GM18498 (cell line): ENCODE measurements around the gene CD226.
"Not testable (repeated sequence)": the region's sequence is repeated elsewhere in the genome, so short reads cannot be mapped to it uniquely, and the experiment has no call there.

Experiments used
- ATAC-seq: cut with Tn5 transposase; IDR thresholded peaks from one replicate; pipeline ENCODE4 v1.9.1; 2021; ENCODE audit warnings: mild to moderate bottlenecking, moderate library complexity; ENCODE audit not compliant: unreplicated experiment

The CD226 gene

DNA sequence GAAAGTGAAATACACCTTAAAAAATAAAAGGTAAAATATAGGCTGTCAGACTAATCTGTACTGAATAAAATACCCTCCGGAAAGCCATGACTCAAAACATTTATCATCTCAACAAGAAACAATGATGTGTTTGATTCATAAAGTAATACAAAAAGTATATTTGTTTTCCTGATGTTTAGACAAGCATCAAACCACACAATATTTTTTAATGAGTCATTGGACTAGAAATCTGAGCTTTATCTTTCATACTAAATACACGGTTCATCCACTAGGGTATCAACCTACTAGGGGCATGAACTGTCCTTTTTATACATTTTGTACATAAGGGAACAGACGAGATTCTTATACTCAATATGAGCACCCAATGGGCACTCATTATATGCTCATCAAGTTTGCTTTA lies 31.3 kb downstream of the CD226 start:
- ATAC-seq = no peak

- no peak for ATAC-seq
These were observed 38.8 kb downstream of the CD226 start for GRCh38 chr18:69908838-69909237.

GRCh38 chr18:69906765-69907164 lies 40.9 kb downstream of the CD226 start:
- ATAC-seq = no peak

- no peak for ATAC-seq
These were observed 46.7 kb downstream of the CD226 start for GRCh38 chr18:69900941-69901340.

- not testable (repeated sequence) for ATAC-seq
These were observed 48.3 kb downstream of the CD226 start for GRCh38 chr18:69899154-69899923.

GRCh38 chr18:69898241-69898861 lies 49.3 kb downstream of the CD226 start:
- ATAC-seq = peak; percentile 49

DNA sequence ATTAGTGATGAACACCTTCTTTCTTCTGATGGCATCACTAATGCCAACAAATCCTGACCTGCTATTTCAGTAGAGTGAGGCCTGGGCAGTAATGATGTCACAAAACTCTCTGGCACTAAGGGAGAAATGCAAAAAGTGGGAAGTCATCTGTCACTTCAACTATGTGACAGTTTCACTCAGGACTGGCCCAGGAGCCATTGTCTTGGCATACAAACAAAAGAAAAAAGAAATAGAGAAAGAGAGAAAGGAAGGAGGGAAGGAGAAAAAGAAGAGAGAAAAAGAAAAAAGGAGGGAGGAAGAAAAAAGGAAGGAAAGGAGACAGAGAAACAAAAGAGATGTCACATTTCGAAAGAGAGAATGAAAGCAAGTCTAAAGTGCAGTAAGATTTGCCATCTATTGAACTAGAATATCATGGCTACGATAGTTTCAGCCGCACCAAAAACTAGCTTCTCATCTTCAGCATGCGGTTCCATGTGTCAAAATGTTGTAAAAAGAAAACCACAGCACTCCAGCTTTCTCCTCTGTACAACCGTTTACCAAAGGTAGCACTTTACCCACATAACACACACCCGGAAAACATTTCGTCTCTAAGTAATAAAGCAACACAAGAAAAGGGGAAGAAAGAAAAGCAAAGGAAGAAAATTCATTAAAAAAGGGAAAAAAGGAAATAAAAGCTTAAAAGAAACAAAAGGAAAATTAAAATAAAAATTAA lies 50.1 kb downstream of the CD226 start:
- peak; percentile 61 for ATAC-seq

GRCh38 chr18:69895066-69896047 lies 52.3 kb downstream of the CD226 start:
- ATAC-seq = no peak

DNA sequence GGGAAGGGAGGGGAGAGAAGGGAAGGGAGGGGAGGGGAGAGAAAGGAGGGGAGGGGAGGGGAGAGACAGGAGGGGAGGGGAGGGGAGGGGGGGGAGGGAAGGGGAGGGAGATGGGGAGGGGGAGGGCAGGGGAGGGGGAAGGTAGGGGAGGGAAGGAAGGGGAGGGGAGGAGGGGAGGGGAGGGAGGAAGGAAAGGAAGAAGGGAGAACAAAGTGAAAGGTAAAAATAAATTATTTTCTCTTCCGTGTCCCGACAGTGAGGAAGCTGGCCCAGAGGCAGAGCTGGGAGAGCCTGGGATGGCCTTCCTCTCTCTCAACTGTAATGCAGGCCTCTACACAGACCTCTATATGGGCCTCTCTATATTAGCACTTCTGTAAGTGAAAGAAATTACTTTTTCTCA lies 53.2 kb downstream of the CD226 start:
- no peak for ATAC-seq

- no peak for ATAC-seq
These were observed 57.1 kb downstream of the CD226 start for GRCh38 chr18:69890558-69890957.

- ATAC-seq = no peak
These were observed 58.7 kb downstream of the CD226 start for GRCh38 chr18:69889009-69889408.

DNA sequence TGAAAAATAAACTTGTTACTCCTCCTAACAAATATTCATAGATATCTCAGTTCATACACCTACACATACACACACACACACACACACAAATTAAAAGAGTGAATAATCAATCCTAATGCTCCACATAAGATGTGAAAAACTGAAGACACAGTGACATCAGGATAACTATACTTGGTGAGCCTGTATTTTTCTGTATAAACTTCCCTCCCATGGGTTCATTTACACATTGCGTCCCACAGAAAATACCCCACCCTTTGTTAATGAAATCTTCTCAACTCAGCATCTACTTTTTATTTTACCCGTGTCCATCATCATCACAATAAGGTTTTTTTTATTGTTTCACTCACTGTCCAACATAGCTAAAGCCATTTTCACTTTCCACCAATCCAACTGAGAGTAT lies 60.4 kb downstream of the CD226 start:
- no peak for ATAC-seq

DNA sequence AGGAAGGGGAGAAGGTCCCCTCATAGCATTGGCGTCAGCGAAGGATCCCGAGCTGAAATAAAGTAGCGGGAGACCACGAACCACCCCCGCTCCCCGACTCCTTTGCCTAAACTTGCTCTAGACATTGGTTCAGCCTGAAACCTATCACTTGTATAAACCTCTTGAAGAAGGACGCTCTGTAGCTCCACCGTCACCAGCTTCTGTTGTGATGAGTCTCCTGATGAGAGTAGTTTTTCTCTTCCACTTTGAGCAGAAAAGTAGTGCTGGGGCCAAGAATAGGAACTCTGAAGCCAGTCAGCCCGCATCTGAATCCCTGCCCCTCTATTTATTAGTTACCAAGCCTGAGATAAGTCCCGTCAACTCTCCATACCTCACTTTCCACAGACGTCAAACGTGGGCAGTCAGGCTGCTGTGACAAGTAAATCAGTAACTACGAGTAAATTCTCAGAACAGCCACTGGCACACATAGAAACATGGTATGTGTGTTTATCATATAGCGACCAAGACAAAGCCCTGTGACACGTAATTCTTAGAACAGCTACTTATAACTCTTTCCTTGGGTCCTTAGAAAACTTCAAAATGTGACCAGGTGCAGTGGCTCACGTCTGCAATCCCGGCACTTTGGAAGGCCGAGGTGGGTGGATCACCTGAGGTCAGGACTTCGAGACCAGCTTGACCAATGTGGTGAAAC lies 61.7 kb downstream of the CD226 start:
- ATAC-seq = peak; percentile 84

DNA sequence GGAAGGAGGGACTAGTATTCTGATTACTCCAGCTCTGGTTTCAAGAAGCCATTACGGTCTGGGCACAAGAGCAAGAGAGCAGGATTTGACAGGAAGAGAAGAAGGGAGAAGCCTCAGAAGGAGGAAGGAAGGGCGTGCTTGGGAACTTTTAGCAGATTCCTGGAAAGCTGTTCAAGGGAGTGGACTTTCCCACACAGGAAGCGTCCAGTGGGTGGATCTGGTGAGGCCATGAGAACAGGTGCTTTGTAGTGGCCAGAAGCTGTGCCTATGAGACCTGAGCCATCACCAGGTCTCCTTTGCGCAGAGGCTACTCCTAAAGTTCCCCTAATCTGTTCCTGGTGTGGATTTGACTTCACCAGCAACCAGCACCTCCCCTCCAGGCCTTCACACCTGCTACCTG lies 62.3 kb downstream of the CD226 start:
- no peak for ATAC-seq

DNA sequence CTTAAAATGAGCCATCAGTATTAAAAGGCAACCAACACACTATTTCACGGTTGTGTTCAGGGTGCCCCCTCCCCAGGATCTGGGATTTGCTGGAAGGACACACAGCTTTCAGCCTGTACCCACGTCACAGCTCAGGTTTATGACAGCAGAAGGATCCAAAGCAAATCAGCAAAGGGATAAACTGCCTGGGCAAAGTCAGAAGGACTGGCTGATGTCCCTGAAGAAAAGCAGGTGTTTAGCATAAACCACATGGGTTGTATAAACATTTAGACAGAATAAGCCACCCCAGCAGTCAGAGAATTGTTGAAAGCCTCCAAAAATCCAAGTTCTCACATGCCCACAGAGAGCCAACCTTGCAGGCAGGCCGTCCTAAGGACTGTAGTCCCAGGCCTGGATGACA lies 63.9 kb downstream of the CD226 start:
- no peak for ATAC-seq

GRCh38 chr18:69882965-69883668 lies 64.6 kb downstream of the CD226 start:
- ATAC-seq = peak; percentile 29

DNA sequence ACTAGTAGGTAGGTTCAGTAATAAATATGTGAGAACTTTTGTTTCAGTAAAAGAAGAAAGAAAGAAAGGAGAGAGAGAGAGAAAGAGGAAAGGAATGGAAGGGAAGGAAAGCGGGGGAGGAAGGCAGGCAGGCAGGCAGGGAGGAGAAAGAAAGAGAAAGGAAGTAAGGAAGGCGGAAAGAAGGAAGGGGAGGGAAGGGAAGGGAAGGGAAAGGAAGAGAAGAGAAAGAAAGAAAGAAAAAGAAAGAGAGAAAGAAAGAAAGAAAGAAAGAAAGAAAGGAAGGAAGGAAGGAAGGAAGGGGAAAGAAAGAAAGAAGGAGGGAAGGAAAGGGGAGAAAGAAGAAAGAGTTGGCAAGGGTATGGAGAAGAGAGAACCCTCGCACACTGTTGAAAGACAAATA lies 67.6 kb downstream of the CD226 start:
- ATAC-seq = no peak

- not testable (repeated sequence) for ATAC-seq
These were observed 68.6 kb downstream of the CD226 start for GRCh38 chr18:69879051-69879450.

DNA sequence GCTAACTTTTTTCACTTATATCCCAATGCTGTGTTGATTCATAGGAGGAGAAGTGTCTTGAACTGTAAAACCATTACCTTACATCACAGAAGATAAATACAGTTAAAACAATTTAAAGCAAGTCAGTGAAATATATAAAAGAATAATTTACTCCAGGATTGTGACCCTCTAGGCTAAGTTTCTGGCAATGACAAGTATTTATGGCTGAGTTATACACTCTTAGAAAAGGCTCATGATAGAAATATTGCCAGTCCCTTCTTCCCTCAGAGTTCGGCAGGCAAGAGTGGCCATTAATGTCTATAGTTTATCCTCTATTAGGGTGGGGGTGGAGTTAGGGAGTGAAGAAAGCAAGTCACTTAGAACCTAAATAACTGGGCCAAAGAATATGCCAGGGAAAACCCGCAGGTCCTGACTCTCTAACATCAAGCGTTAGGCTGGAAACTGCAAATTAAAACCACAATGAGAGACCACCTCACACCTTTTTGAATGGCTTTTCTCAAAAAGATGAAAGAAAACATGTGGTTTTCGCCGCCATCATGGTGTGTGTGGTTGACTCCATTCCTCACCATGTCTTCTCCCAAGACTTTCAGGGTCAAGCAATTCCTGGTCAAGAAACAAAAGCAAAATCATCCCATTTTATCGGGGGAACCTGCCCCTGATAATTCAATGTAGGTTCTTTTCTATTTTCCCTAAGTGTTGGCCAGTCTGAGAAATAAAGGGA lies 69.3 kb downstream of the CD226 start:
- ATAC-seq = no peak
